ENCODE data around the gene ZNF362.

Gene ZNF362

GRCh38 chr1:33254491-33254890, 1.8 kb upstream of the ZNF362 start:
- DNase-seq (ENCODE audit: extremely low read depth, low read depth) = no peak
- H3K4me3 ChIP-seq (replicated peaks; ENCODE audit: low read depth, low read length) = no peak overlapping the region
- no peak for TF ChIP-seq CTCF (IDR thresholded peaks at IDR 0.05; ENCODE audit: low read depth, low read length, missing control alignments)

- peak overlapping the region; percentile 36 for H3K4me3 ChIP-seq (replicated peaks; ENCODE audit: low read depth, low read length)
- TF ChIP-seq CTCF (IDR thresholded peaks at IDR 0.05; ENCODE audit: low read depth, low read length, missing control alignments) = no peak
- no peak for DNase-seq (ENCODE audit: extremely low read depth, low read depth)
Measured at GRCh38 chr1:33255347-33256220, 708 bp upstream of the ZNF362 start.

- no peak for DNase-seq (ENCODE audit: extremely low read depth, low read depth)
- no peak overlapping the region; the same call in 1 of the 2 replicates for H3K4me3 ChIP-seq (replicated peaks; ENCODE audit: low read depth, low read length)
- no peak for TF ChIP-seq CTCF (IDR thresholded peaks at IDR 0.05; ENCODE audit: low read depth, low read length, missing control alignments)
Measured at GRCh38 chr1:33256221-33256470, 146 bp upstream of the ZNF362 start.

GRCh38 chr1:33257207-33257771, 997 bp downstream of the ZNF362 start:
- H3K4me3 ChIP-seq (replicated peaks; ENCODE audit: low read depth, low read length) = peak overlapping the region; percentile 57
- TF ChIP-seq CTCF (IDR thresholded peaks at IDR 0.05; ENCODE audit: low read depth, low read length, missing control alignments) = no peak
- DNase-seq (ENCODE audit: extremely low read depth, low read depth) = no peak

GRCh38 chr1:33257772-33258712, 1.8 kb downstream of the ZNF362 start:
- H3K4me3 ChIP-seq (replicated peaks; ENCODE audit: low read depth, low read length) = peak overlapping the region; percentile 57
- no peak for DNase-seq (ENCODE audit: extremely low read depth, low read depth)
- TF ChIP-seq CTCF (IDR thresholded peaks at IDR 0.05; ENCODE audit: low read depth, low read length, missing control alignments) = no peak

GRCh38 chr1:33258788-33259274, 2.5 kb downstream of the ZNF362 start:
- TF ChIP-seq CTCF (IDR thresholded peaks at IDR 0.05; ENCODE audit: low read depth, low read length, missing control alignments) = no peak
- H3K4me3 ChIP-seq (replicated peaks; ENCODE audit: low read depth, low read length) = no peak overlapping the region
- no peak for DNase-seq (ENCODE audit: extremely low read depth, low read depth)

Measured in HFF-Myc (cell line).